ENCODE data around the gene NSMF.
A peak's percentile ranks its signal among the peaks of the same experiment; 100 is the strongest.
"Not testable (repeated sequence)": the region's sequence is repeated elsewhere in the genome, so short reads cannot be mapped to it uniquely, and the experiment has no call there.

The NSMF gene

GRCh38 chr9:137428841-137429545 lies 30.1 kb downstream of the NSMF start:
- DNase-seq: peak; percentile 44

- DNase-seq: no peak
Measured at GRCh38 chr9:137428311-137428630, 30.9 kb downstream of the NSMF start.

- no peak for DNase-seq
Measured at GRCh38 chr9:137427454-137428310, 31.5 kb downstream of the NSMF start.

GRCh38 chr9:137426018-137426681 lies 33.0 kb downstream of the NSMF start:
- DNase-seq: no peak

- DNase-seq: no peak
Measured at GRCh38 chr9:137423514-137424291, 35.4 kb downstream of the NSMF start.

GRCh38 chr9:137422604-137423513 lies 36.3 kb downstream of the NSMF start, which contains the start of the genes EXD3 and NOXA1:
TSS of gene EXD3 (minus strand) at chr9:137423162. CDS start at chr9:137395357, 27,805 bp downstream.
TSS of gene NOXA1 (plus strand) at chr9:137423393. CDS start at chr9:137423530, 137 bp downstream.
- DNase-seq: peak; percentile 99

- DNase-seq: peak; percentile 68
Measured at GRCh38 chr9:137421838-137422603, 37.1 kb downstream of the NSMF start.

- DNase-seq: no peak
Measured at GRCh38 chr9:137417161-137418021, 41.7 kb downstream of the NSMF start.

- no peak for DNase-seq
Measured at GRCh38 chr9:137416563-137417151, 42.5 kb downstream of the NSMF start.

GRCh38 chr9:137416006-137416562 lies 43.0 kb downstream of the NSMF start:
- DNase-seq: no peak

GRCh38 chr9:137415451-137415850 lies 43.7 kb downstream of the NSMF start:
- no peak for DNase-seq

- no peak for DNase-seq
Measured at GRCh38 chr9:137412431-137412830, 46.7 kb downstream of the NSMF start.

- DNase-seq: peak; percentile 93
Measured at GRCh38 chr9:137411645-137412380, 47.3 kb downstream of the NSMF start.

- DNase-seq: no peak
Measured at GRCh38 chr9:137411260-137411644, 47.9 kb downstream of the NSMF start.

GRCh38 chr9:137410891-137411249 lies 48.3 kb downstream of the NSMF start:
- no peak for DNase-seq

- DNase-seq: not testable (repeated sequence)
Measured at GRCh38 chr9:137410236-137410890, 48.8 kb downstream of the NSMF start.

- DNase-seq: no peak
Measured at GRCh38 chr9:137409515-137409914, 49.6 kb downstream of the NSMF start.
